ENCODE measurements around the gene MRPL34.
"Not testable (repeated sequence)": the region's sequence is repeated elsewhere in the genome, so short reads cannot be mapped to it uniquely, and the experiment has no call there.

Gene MRPL34

DNA sequence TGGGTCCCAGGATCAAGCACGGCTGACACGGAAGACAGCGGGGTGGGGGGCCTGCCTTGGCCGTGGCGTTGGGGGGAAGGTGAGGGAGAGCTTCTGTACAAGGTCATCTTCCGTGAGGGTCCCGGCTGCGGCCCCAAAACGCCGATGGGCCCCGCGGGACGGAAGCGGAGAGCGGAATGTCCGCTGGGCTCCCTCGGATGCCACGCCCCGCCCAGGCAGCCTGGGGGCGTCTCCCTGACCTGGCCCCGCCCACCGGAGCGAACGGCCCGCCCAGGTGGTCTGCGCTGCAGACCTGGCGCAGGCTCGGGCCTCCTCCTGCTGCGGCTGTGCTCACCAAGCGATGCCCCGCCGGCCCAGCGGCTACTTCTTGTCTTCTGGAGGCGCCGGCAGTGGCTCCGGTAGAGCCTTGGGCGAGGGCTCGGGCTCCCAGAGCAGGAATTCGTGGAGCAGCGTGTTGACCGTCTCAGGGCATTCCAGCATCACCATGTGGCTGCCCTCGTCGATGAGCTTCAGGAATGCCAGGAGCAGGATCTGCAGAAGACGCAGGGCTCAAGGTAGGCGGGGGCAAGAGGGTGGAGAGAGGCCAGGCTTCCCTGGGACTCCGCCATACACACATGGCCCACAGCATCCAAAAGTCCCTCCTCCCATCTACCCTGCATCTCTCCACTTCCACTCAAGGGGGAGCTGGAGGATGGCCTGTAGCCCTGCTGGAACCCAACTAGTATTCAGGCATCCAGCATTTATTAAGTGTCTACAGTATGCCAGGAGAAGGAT lies 13.2 kb upstream of the MRPL34 start:
- H3K9ac ChIP-seq (ENCODE audit: insufficient read length) = peak overlapping the region; percentile 59
- no peak for TF ChIP-seq EZH2 (IDR thresholded peaks at IDR 0.05)
- TF ChIP-seq FOXP2 (optimal IDR thresholded peaks at IDR 0.05; ENCODE audit: control extremely low read depth, extremely low read length, insufficient read depth) = no peak
- peak; percentile 69 for TF ChIP-seq POLR2AphosphoS5 (IDR thresholded peaks at IDR 0.05; ENCODE audit: borderline replicate concordance, low read depth, low read length)
- H3K9me3 ChIP-seq (ENCODE audit: low read depth, low read length) = no peaks in the 10 kb centered on the region
- H3K36me3 ChIP-seq (ENCODE audit: insufficient read depth, low read length) = no peaks in the 10 kb centered on the region; the same call in 1 of the 2 replicates
- H3K4me3 ChIP-seq = peak overlapping the region; percentile 91
- no peak for DNase-seq (ENCODE audit: low read depth, low spot score)
- no peak overlapping the region for H3K27ac ChIP-seq

DNA sequence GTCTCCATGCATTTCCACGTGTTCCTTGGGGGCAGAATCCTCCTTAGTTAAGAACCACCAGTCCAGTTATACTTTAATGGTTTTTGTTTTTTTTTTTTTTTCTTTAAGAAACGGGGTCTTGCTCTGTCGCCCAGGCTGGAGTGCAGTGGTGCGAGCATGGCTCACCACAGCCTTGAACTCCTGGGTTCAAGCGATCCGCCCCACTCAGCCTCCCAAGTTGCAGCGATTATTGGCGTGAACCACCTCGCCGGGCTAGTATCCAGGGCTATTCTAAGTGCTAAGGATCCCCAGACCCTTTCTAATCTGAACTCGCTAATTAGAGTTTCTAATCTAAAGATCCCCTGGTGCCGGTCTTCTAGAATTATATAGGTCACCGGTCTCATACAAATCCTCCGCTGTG lies 12.1 kb upstream of the MRPL34 start:
- DNase-seq (ENCODE audit: low read depth, low spot score) = no peak
- Histone ChIP-seq H3K9me3 (ENCODE audit: low read depth, low read length) (0 out of 2 replicates have a peak, but pooled peaks cover 4% of the 10 kb centered on the region), H3K36me3 (ENCODE audit: insufficient read depth, low read length) (peaks cover 6% of the 10 kb centered on the region), H3K4me3 (no peak overlapping the region), H3K27ac (no peak overlapping the region), H3K9ac (ENCODE audit: insufficient read length) (no peak overlapping the region)
- no peak for TF ChIP-seq FOXP2 (optimal IDR thresholded peaks at IDR 0.05; ENCODE audit: control extremely low read depth, extremely low read length, insufficient read depth)
- no peak for TF ChIP-seq EZH2 (IDR thresholded peaks at IDR 0.05)
- no peak for TF ChIP-seq POLR2AphosphoS5 (IDR thresholded peaks at IDR 0.05; ENCODE audit: borderline replicate concordance, low read depth, low read length)

DNA sequence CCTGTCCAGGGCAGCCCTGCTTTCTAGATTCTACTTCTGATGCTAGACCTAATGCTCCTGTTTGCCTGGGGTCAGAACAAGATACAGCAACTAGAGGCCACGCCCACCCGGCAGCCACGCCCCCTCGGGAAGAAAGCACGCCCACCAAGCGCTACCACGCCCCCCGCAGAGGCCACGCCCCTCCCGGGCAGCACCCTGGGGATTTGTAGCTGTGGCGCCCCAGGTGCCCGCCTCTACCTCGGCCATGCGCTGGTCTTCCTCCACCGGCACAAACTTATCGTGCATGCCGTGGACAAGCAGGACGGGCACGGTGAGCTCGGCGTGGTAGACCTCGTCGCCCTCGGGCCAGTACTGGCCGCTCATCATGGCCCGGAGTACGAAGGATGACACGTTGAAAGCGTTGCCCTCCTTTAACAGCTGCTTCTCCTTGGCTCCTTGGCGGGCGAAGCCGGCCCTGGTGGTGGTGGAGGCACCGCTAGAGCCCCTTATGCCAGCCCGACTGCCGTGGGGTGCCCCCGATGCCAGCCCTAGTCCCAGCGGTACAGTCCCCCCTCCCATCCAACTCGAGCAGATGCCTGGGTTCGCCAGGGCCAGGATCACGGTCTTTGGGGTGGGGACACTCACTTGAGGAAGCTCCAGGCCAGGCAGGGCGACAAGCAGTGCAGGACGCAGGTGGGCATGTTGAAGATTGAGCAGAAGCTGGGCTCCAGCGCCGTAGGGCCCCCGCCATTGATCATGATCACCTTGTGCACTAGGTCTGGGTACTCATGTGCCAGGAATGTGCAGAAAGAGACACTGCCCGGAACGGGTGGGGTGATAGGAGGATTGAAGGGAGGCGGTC lies 11.4 kb upstream of the MRPL34 start:
- no peak for DNase-seq (ENCODE audit: low read depth, low spot score)
- H3K36me3 ChIP-seq (ENCODE audit: insufficient read depth, low read length) = peaks cover 11% of the 10 kb centered on the region
- H3K27ac ChIP-seq = no peak overlapping the region
- H3K4me3 ChIP-seq = no peak overlapping the region
- H3K9me3 ChIP-seq (ENCODE audit: low read depth, low read length) = 0 out of 2 replicates have a peak, but pooled peaks cover 4% of the 10 kb centered on the region
- no peak overlapping the region for H3K9ac ChIP-seq (ENCODE audit: insufficient read length)
- TF ChIP-seq FOXP2 (optimal IDR thresholded peaks at IDR 0.05; ENCODE audit: control extremely low read depth, extremely low read length, insufficient read depth) (no peak), POLR2AphosphoS5 (IDR thresholded peaks at IDR 0.05; ENCODE audit: borderline replicate concordance, low read depth, low read length) (no peak), EZH2 (IDR thresholded peaks at IDR 0.05) (no peak)

DNA sequence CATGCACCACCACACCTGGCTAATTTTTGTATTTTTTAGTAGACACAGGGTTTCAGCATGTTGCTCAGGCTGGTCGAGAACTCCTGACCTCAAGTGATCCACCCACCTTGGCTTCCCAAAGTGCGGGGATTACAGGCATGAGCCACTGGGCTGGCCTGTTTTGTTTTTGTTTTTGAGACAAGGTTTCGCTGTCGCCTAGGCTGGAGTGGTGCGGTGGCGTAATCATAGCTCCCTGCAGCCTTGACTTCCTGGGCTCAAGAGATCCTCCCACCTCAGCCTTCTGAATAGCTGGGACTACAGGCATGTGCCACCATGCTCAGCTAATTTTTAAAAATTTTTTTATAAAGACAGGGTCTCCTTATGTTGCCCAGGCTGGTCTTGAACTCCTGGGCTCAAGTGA lies 10.1 kb upstream of the MRPL34 start:
- H3K9me3 ChIP-seq (ENCODE audit: low read depth, low read length); H3K9ac ChIP-seq (ENCODE audit: insufficient read length); H3K27ac ChIP-seq; H3K4me3 ChIP-seq; DNase-seq (ENCODE audit: low read depth, low spot score): not testable (repeated sequence)
- peaks cover 11% of the 10 kb centered on the region for H3K36me3 ChIP-seq (ENCODE audit: insufficient read depth, low read length)

DNA sequence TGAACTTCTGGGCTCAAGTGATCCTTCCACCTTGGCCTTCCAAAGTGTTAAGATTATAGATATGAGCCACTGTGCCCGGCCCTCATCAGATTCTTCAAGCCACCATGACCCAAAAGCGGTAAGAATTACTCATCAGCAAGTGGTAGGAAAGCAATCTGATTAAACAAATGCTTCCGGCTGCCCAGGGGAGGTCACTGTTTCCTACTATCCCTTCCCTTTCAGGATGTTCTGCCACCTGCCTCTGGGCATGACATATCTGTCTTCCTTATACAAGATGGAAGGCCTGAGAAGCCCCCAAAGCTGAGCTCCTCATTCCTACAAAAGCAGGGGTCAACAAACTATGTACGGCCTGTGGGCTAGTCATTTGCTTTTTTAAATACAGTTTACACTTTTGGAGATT lies 9.4 kb upstream of the MRPL34 start:
- TF ChIP-seq FOXP2 (optimal IDR thresholded peaks at IDR 0.05; ENCODE audit: control extremely low read depth, extremely low read length, insufficient read depth) (no peak), EZH2 (IDR thresholded peaks at IDR 0.05) (no peak), POLR2AphosphoS5 (IDR thresholded peaks at IDR 0.05; ENCODE audit: borderline replicate concordance, low read depth, low read length) (no peak)
- no peak overlapping the region for H3K4me3 ChIP-seq
- no peak for DNase-seq (ENCODE audit: low read depth, low spot score)
- H3K36me3 ChIP-seq (ENCODE audit: insufficient read depth, low read length) = peaks cover 11% of the 10 kb centered on the region
- H3K9ac ChIP-seq (ENCODE audit: insufficient read length) = no peak overlapping the region
- 0 out of 2 replicates have a peak, but pooled peaks cover 4% of the 10 kb centered on the region for H3K9me3 ChIP-seq (ENCODE audit: low read depth, low read length)
- no peak overlapping the region for H3K27ac ChIP-seq

DNA sequence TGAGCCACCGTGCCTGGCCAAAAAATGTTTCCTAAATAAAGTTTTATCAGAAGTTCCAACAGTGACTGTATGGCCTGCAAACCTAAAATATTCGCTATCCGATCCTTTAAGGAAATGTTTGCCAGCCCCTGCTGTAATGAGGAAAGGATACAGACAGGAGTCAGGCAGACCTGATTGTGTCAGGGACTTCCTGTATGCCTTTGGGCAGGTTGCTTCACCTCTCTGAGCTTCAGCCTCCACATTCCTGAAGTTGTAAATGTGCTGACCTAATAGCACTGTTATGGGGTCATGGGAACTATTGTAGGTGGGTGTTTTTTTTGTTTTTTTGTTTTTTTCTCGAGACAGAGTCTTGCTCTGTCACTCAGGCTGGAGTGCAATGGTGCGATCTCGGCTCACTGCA lies 8.7 kb upstream of the MRPL34 start:
- no peak overlapping the region for H3K4me3 ChIP-seq
- H3K9ac ChIP-seq (ENCODE audit: insufficient read length) = no peak overlapping the region
- TF ChIP-seq POLR2AphosphoS5 (IDR thresholded peaks at IDR 0.05; ENCODE audit: borderline replicate concordance, low read depth, low read length) = no peak
- no peak for DNase-seq (ENCODE audit: low read depth, low spot score)
- H3K27ac ChIP-seq = no peak overlapping the region
- 0 out of 2 replicates have a peak, but pooled peaks cover 4% of the 10 kb centered on the region for H3K9me3 ChIP-seq (ENCODE audit: low read depth, low read length)
- peaks cover 11% of the 10 kb centered on the region for H3K36me3 ChIP-seq (ENCODE audit: insufficient read depth, low read length)

DNA sequence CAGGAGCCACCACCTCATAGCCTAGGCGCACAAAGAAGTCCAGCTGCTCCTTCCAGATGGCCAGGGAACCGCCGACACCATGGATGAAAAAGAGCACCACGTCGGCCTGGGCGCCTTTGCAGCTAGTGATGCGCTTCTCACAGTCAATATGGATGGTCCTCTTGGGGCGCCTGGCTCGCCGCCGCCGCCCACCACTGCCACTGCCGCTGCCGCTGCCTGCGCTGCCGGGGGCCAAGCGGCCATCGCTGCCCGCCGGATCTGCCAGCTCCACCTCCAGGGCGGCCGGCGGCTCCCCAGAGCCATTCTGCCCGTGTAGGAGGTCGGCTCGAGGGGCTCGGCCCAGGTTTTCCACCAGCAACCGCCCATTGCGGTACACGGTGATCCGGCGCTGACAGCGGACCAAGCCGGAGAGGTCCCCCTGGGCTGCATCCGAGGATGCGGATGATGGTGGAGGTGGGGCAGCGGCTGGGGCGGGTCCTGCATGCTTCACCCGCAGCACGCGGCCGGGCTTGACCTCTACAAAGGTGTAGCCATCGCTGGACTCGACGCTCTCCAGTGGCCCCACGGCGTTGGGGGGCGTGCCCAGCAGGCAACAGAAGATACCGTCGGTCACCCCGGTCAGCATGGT lies 4.6 kb upstream of the MRPL34 start:
- Histone ChIP-seq H3K36me3 (ENCODE audit: insufficient read depth, low read length) (peaks cover 11% of the 10 kb centered on the region), H3K9me3 (ENCODE audit: low read depth, low read length) (0 out of 2 replicates have a peak, but pooled peaks cover 4% of the 10 kb centered on the region), H3K9ac (ENCODE audit: insufficient read length) (no peak overlapping the region), H3K4me3 (no peak overlapping the region), H3K27ac (no peak overlapping the region)
- DNase-seq (ENCODE audit: low read depth, low spot score) = no peak
- TF ChIP-seq POLR2AphosphoS5 (IDR thresholded peaks at IDR 0.05; ENCODE audit: borderline replicate concordance, low read depth, low read length) (no peak), EZH2 (IDR thresholded peaks at IDR 0.05) (no peak), FOXP2 (optimal IDR thresholded peaks at IDR 0.05; ENCODE audit: control extremely low read depth, extremely low read length, insufficient read depth) (no peak)

Data from SK-N-MC (cell line).